Fibroblast of lung (primary cell): Measurements from ENCODE around the gene ATXN2.

Source experiments
- CTCF ChIP-seq, 2 donors: IDR thresholded peaks in 1 of 2; conservative IDR thresholded peaks in 1 of 2; 1 replicate in 1 of 2; 2 replicates in 1 of 2; pipeline ENCODE4 v1.5.1; 2011 to 2012; ENCODE audit warnings: low read length in 2 of 2, control low read depth in 1 of 2, inconsistent platforms in 1 of 2, low read depth in 1 of 2, mild to moderate bottlenecking in 1 of 2
- EZH2 ChIP-seq: IDR thresholded peaks from 2 replicates; pipeline ENCODE4 v1.5.1; 2012; ENCODE audit warnings: low read length, control low read depth, mild to moderate bottlenecking; ENCODE audit errors: missing control alignments

GRCh38 chr12:111408116-111408440, 191.0 kb downstream of the ATXN2 start:
- no peak for TF ChIP-seq CTCF (conservative IDR thresholded peaks at IDR 0.05 in 1 of 2, IDR thresholded peaks at IDR 0.05 in 1 of 2; ENCODE audit: low read depth in 1 of 2, low read length in 2 of 2)
- TF ChIP-seq EZH2 = no peak
